Activated B cell treated with CpG ODN at 0.5 μM for 24 hours (primary cell): ENCODE data around the gene CCDC88C. TPM values are rescaled to one million over a fixed set of nuclear protein-coding genes. Genes with fewer than 3 reads are reported as not detected.
A peak's percentile ranks its signal among the peaks of the same experiment; 100 is the strongest.

ENCODE experiments used
- ATAC-seq: fragments of 200-7000 bp; cut with Tn5 transposase; one replicate; pipeline ENCODE4 v1.10.0; 2021; ENCODE audit warnings: low read depth, mild to moderate bottlenecking, moderate library complexity
- CTCF ChIA-PET: fragments of 350-600 bp; sonication (Branson Sonifier 250); formaldehyde crosslinking; loops from one replicate; lab custom pipeline; 2021; ENCODE audit warnings: antibody characterized with exemption; lab: Charles Lee
- POLR2A ChIA-PET: fragments of 350-600 bp; sonication (Branson Sonifier 250); formaldehyde crosslinking; loops from one replicate; lab custom pipeline; 2021; ENCODE audit warnings: antibody characterized with exemption; lab: Charles Lee
- DNase-seq: peaks from one replicate; pipeline ENCODE4 v3.0.0; 2022
- H3K27ac Mint-ChIP-seq: one replicate; pipeline ENCODE4 v1.8.0; 2020; ENCODE audit warnings: mixed read lengths
- H3K27me3 Mint-ChIP-seq: one replicate; pipeline ENCODE4 v1.8.0; 2021; ENCODE audit warnings: mixed read lengths
- H3K36me3 Mint-ChIP-seq: one replicate; pipeline ENCODE4 v1.8.0; 2021; ENCODE audit warnings: low read depth, mixed read lengths
- H3K4me1 Mint-ChIP-seq: one replicate; pipeline ENCODE4 v1.8.0; 2021; ENCODE audit warnings: mixed read lengths
- H3K4me3 Mint-ChIP-seq: one replicate; pipeline ENCODE4 v1.8.0; 2020; ENCODE audit warnings: mild to moderate bottlenecking, mixed read lengths
- H3K9me3 Mint-ChIP-seq: one replicate; pipeline ENCODE4 v1.8.0; 2020; ENCODE audit warnings: mixed read lengths
- CTCF ChIP-seq: fragments of 200-600 bp; IDR thresholded peaks from one replicate; pipeline ENCODE4 v1.8.0; 2022; ENCODE audit warnings: antibody characterized with exemption, mild to moderate bottlenecking
- intact Hi-C: fragments of 100-400 bp; cut with micrococcal nuclease; formaldehyde crosslinking; loops from one replicate; pipeline ENCODE4 v1.15.1; 2024
- total RNA-seq: library from RNA; stranded (reverse); gene quantifications from 2 replicates; pipeline ENCODE4 v1.2.3, GENCODE V29; 2022

The CCDC88C gene
- total RNA-seq, 1 donor from 2014 or later = 164 TPM

GRCh38 chr14:91257328-91258010 lies 160.2 kb downstream of the CCDC88C start:
- Mint-ChIP-seq H3K27me3 (no peaks in the 10 kb centered on the region), H3K9me3 (no peaks in the 10 kb centered on the region), H3K4me1 (peaks cover 19% of the 10 kb centered on the region), H3K36me3 (no peaks in the 10 kb centered on the region), H3K27ac (no peak overlapping the region), H3K4me3 (no peak overlapping the region)
- ChIA-PET CTCF (no interaction called here), POLR2A (interaction anchor here (2.9 kb wide), 1 partner anchor 13 kb away, joined by 18 read pairs; the partner anchor contains the start of gene GPR68)
- no peak for DNase-seq
- TF ChIP-seq CTCF = no peak
- intact Hi-C loops = no loop called here
- no peak for ATAC-seq

- Mint-ChIP-seq H3K36me3 (no peaks in the 10 kb centered on the region), H3K4me3 (no peak overlapping the region), H3K27ac (no peak overlapping the region), H3K9me3 (no peaks in the 10 kb centered on the region), H3K4me1 (peaks cover 25% of the 10 kb centered on the region), H3K27me3 (no peaks in the 10 kb centered on the region)
- DNase-seq (no peak), ATAC-seq (no peak)
- POLR2A ChIA-PET = interaction anchor here (2.9 kb wide), 1 partner anchor 13 kb away, joined by 18 read pairs; the partner anchor contains the start of gene GPR68
- no peak for TF ChIP-seq CTCF
- intact Hi-C loops = no loop called here
- CTCF ChIA-PET = no interaction called here
These were observed 161.0 kb downstream of the CCDC88C start for GRCh38 chr14:91256661-91257060.

- Mint-ChIP-seq H3K4me1 (peaks cover 35% of the 10 kb centered on the region), H3K4me3 (no peak overlapping the region), H3K9me3 (no peaks in the 10 kb centered on the region), H3K27ac (peak overlapping the region; percentile 22), H3K27me3 (no peaks in the 10 kb centered on the region), H3K36me3 (no peaks in the 10 kb centered on the region)
- no peak for TF ChIP-seq CTCF
- ChIA-PET CTCF (interaction anchor here (1.2 kb wide), 1 partner anchor 78 kb away, joined by 4 read pairs; no protein-coding TSS in a partner anchor), POLR2A (interaction anchor here (1.5 to 2.9 kb wide), 2 partner anchors 11 to 26 kb away, joined by 5 to 18 read pairs; partner anchors contain the start of gene GPR68)
- ATAC-seq = no peak
- DNase-seq = no peak
- intact Hi-C loops = loop anchor here (2.0 kb wide), 1 partner anchor 32 kb away; no protein-coding TSS in a partner anchor
These were observed 162.5 kb downstream of the CCDC88C start for GRCh38 chr14:91255026-91255695.

- H3K27me3 Mint-ChIP-seq = no peaks in the 10 kb centered on the region
- no peak for DNase-seq
- ChIA-PET POLR2A (interaction anchor here (1.5 kb wide), 1 partner anchor 26 kb away, joined by 5 read pairs; no protein-coding TSS in a partner anchor), CTCF (interaction anchor here (1.2 kb wide), 1 partner anchor 77 kb away, joined by 4 read pairs; no protein-coding TSS in a partner anchor)
- H3K4me1 Mint-ChIP-seq = peaks cover 42% of the 10 kb centered on the region
- intact Hi-C loops = loop anchor here (1.0 to 5.0 kb wide), 3 partner anchors 26 to 37 kb away; no protein-coding TSS in a partner anchor
- peak overlapping the region; percentile 76 for H3K4me3 Mint-ChIP-seq
- H3K27ac Mint-ChIP-seq = peak overlapping the region; percentile 41
- no peaks in the 10 kb centered on the region for H3K9me3 Mint-ChIP-seq
- no peak for ATAC-seq
- no peaks in the 10 kb centered on the region for H3K36me3 Mint-ChIP-seq
- no peak for TF ChIP-seq CTCF
These were observed 163.2 kb downstream of the CCDC88C start for GRCh38 chr14:91254461-91254860.
